Ammon's horn (tissue), 1 donor: Measurements from ENCODE around the gene TMEM225B.
"Not testable (repeated sequence)": the region's sequence is repeated elsewhere in the genome, so short reads cannot be mapped to it uniquely, and the experiment has no call there.

Experiments
- DNase-seq: peaks from one replicate; pipeline ENCODE4 v3.0.0-alpha.2; 2016; ENCODE audit warnings: low spot score

Gene TMEM225B

GRCh38 chr7:99579281-99579955 lies 18.6 kb upstream of the TMEM225B start:
- DNase-seq: peak; percentile 24

DNA sequence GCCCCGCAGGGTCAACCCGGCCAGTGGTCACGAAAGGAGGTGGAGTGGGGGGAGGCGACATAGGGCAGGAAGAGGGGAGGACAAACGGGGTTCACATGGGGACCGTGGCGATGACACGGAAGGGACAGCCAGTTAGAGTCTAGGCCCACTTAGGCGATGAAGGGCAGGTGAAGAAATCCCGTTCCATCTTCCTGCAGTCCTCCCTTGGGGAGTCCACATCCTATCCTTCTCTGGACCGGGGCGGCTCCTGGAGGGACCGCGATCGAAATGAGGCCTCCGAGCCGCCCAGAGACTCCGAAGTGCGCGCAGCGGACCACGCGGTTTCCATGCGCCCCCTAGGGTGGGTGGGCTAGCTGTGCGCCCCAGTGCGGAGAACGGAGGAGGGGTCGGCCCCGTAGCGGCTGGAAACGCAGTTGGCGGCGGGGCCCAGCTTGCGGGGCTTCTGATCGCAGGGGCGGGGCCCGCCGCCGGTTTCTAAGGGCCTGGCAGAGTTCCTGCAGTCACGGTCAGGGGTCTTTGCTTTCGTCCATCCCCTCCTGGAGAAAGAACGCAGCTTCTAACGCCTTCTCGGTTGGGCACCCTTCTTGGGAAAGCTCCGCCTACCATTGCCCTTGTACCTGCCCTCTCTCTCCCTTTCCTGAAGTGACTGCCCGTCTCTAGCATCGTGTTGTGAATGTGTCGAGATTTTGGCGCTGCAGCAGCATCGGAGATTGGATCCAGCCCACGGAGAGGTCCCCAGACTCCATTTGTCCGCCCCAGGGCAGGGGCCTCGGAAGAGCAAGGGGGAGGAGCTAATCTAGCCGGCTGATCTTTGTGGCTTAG lies 17.9 kb upstream of the TMEM225B start:
- DNase-seq: peak; percentile 50

DNA sequence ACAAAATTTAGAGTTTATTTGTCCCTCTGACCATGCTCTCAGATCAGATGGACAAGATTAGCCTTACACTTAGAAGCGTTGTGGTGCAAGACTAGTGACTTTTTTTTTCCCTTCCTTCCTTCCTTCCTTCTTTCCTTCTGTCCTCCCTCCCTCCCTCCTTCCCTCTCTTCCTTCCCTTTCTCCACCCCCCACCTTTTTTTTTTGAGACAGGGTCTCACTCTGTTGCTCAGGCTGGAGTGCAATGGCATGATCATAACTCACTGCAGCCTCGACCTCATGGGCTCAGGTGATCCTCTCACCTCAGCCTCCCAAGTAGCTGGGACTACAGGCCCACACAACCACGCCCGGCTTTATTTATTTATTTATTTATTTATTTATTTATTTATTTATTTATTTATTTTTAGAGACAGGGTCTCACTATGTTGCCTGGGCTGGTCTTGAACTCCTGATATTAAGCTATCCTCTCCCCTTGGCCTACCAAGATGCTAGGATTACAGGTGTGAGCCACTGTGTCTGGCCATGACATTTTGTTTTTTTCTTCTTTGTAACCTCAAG lies 17.2 kb upstream of the TMEM225B start:
- not testable (repeated sequence) for DNase-seq

- no peak for DNase-seq
These were observed 9.2 kb upstream of the TMEM225B start for GRCh38 chr7:99588868-99589267.

DNA sequence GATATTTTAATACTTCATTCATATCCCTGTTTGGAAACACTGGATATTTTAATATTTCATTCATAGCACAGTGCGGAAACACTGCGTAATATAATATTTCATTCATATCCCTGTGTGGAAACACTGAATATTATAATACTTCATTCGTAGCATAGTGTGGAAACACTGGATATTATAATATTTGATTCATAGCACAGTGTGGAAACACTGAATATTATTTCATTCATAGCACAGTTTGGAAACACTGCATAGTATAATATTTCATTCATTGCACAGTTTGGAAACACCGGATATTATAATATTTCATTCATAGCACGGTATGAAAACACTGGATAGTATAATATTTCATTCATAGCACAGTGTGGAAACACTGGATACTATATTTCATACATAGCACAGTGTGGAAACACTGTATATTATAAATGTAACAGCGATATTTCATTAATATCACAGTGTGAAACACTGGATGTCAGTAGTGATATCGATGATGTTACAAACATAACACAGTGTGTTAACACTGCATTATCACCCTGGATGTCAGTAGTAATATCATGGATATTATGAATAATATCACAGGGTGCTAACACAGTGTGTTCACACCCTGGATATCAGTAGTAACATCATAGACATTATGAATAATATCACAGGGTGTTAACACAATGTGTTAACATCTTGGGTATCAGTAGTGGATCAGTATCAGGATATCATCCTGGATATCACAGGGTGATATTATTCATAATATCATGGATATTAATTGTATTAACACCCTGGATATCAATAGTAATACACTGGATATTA lies 2.9 kb upstream of the TMEM225B start:
- DNase-seq: no peak

DNA sequence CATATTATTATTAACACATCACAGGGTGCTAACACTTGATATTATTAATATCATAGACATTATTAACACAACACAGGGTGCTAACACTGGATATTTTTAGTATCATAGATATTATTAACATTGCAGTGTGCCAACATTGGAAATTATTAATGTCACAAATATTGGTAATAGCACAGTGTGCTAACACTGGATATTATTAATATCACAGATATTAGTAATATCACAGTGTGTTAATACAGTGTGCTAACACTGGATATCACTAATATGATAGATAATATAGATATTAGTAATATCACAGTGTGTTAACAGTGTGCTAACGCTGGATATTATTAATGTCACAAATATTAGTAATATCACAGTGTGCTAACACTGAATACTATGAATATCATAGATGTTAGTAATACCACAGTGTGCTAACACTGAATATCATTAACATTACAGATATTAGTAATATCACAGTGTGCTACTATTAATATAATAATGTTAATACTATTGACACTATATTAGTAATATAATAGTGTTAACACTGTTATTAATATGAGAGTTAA lies 1.6 kb upstream of the TMEM225B start:
- no peak for DNase-seq

DNA sequence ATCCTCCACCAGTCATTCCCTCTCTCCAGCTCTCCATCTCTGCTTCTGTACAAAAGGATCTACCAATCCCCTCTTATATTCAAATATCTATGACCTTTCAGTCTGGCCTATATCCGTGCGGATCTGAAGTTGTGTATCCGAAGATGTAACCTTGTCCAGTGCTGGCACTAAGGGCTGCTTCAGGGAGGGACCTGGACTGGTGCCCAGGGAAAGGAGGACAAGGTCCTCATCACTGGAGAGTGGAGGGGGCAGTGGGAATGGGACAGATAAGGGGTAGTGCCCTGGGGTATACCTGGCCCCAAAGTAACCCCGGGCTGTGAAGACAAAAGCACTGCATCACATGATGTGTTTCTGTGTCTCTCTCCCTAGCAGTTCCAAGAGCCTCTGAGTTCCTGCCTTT lies 1.8 kb downstream of the TMEM225B start:
- no peak for DNase-seq

DNA sequence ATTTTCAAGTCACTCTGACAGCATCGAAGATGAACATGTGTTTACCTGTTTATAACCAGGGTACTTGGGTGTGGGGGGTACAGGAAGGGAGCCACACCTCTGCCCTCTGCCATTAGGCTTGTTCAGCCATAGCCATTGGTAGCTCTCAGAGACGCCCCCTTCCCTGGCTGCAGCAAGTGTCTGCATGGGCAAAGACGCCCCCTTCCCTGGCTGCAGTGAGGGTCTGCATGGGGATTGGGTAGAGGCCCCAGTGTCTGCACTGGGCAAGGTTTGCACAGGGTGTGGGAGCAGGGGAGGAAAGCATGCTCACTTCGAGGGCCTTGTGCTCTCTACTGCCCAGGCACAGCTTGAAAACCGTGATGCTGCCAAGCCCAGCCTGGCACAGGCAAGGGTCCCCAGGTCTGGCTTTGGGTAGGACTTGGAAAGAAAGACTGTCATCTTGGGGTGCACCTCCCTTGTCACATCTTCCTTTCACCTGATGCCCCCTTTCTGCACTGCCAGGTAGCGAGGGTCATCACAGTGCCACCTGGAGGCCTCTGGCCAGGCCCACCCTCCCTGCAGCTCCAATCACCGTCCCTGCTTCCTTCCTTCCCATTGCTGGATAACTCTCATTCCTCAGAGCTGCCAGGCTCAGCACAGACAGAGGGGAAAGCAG lies 3.7 kb downstream of the TMEM225B start:
- no peak for DNase-seq

GRCh38 chr7:99605527-99605926 lies 7.5 kb downstream of the TMEM225B start:
- no peak for DNase-seq

GRCh38 chr7:99606531-99606930 lies 8.5 kb downstream of the TMEM225B start:
- no peak for DNase-seq

DNA sequence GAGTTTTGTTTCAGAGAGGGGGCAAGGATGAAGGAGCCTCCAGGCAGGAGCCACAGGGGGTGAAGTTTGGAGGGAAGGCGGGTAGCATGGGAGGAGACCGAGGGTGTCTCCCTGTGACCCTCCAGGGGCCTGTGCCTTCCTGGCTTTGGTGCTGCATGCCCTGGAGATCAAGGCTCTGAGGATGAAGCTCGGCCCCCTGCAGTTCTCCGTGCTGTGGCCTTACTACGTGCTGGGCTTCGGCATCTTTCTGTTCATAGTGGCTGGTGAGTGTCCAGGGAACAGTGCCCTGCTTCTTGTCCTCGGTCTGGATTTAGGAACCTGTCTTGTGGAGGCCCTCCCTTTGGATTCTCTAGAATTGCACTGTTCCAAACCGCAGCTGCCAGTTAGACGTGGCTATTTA lies 9.5 kb downstream of the TMEM225B start:
- DNase-seq: no peak

GRCh38 chr7:99614495-99614894 lies 16.4 kb downstream of the TMEM225B start:
- DNase-seq: no peak

- no peak for DNase-seq
These were observed 17.9 kb downstream of the TMEM225B start for GRCh38 chr7:99615989-99616358.

GRCh38 chr7:99616359-99617191 lies 18.5 kb downstream of the TMEM225B start, which contains the start of gene ZSCAN25:
ZSCAN25 (plus strand) TSS chr7:99616946; CDS start chr7:99619607, 2,661 bp downstream.
- DNase-seq: peak; percentile 94

DNA sequence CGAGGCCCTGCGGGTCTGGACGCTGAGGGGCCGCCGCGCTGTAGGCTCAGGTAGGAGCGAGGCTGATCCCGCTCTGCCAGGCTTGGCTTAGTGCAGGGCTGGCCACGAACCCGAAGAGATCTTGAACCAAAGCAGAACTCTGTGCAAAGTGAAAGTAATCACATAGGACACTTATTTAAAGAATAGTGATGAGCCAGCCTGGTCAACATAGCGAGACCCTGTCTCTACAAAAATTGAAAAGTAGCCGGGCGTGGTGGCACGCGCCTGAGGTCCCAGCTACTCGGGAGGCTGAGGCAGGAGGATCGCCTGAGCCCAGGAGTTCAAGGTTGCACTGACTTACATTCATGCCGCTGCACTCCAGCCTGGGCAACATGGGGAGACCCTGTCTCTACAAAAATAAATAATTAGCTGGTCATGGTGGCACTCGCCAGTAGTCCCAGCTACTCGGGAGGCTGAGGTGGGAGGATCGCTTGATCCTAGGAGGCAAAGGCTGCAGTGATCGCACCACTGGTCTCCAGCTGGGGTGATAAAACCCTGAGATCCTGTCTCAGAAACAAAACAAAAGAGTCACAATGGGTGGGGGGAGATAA lies 19.2 kb downstream of the TMEM225B start:
- DNase-seq: no peak

- DNase-seq: no peak
These were observed 20.7 kb downstream of the TMEM225B start for GRCh38 chr7:99618726-99619125.

DNA sequence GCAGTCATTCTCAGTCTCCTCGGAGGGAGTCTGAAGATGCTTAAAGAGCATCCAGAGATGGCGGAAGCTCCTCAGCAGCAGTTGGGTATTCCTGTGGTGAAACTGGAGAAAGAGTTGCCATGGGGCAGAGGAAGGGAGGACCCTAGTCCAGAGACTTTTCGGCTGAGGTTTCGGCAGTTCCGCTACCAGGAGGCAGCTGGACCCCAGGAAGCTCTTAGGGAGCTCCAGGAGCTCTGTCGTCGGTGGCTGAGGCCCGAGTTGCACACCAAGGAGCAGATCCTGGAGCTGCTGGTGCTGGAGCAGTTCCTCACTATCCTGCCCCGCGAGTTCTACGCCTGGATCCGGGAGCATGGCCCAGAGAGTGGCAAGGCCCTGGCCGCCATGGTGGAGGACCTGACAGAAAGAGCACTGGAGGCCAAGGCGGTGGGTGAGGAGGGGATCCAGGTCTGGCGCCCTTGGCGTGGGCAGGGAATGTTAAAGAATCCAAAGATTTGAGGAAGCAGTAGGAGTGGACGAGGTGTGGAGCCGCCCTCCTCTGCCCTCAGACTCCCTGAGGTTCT lies 21.6 kb downstream of the TMEM225B start:
- no peak for DNase-seq

- DNase-seq: no peak
These were observed 23.2 kb downstream of the TMEM225B start for GRCh38 chr7:99621271-99621670.

GRCh38 chr7:99622596-99622995 lies 24.5 kb downstream of the TMEM225B start:
- no peak for DNase-seq
